Retinal pigment epithelial cell (primary cell): ENCODE data around the gene ZFYVE1.

Experiments used
- DNase-seq: peaks from one replicate; pipeline ENCODE4 v3.0.0-alpha.2; 2010; ENCODE audit warnings: low read depth
- H3K4me3 ChIP-seq: 2 replicates; pipeline ENCODE4 v1.5.1; 2011; ENCODE audit warnings: mild to moderate bottlenecking, low read length, control low read depth, moderate library complexity
- TF ChIP-seq, protein P1 (sequence below): conservative IDR thresholded peaks from 2 replicates; pipeline ENCODE4 v1.5.1; 2011; ENCODE audit warnings: low read depth, low read length, control low read depth, inconsistent platforms

Gene ZFYVE1

DNA sequence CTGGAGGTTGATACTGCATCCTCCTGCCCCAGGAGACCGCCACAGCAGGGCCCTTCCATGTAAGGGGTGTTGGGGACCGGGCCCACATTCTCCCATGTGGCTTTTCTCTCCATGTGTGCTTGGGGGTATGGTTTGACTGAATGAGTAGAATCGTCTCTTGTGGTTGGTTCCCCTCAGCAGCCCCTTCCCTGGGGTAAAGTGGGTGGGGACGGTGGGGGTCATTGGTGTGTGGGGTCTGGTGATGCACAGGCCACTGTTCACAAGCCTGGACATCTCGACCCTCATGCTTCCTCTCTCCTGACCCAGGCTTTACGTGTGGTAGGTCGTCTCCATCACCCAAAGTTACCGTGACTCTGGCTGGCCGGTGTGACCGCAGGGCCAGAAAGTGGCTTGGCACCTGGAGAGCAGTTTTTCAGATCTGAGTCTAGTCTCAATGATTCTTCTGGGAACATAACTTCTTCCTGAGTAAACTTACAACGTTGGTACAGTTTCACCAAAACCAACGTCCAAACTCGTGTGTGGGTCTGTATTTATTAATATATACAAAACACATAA is 83.0 kb downstream of the ZFYVE1 start:
- DNase-seq: no peak
- no peak overlapping the region for H3K4me3 ChIP-seq
- TF ChIP-seq, protein P1, sequence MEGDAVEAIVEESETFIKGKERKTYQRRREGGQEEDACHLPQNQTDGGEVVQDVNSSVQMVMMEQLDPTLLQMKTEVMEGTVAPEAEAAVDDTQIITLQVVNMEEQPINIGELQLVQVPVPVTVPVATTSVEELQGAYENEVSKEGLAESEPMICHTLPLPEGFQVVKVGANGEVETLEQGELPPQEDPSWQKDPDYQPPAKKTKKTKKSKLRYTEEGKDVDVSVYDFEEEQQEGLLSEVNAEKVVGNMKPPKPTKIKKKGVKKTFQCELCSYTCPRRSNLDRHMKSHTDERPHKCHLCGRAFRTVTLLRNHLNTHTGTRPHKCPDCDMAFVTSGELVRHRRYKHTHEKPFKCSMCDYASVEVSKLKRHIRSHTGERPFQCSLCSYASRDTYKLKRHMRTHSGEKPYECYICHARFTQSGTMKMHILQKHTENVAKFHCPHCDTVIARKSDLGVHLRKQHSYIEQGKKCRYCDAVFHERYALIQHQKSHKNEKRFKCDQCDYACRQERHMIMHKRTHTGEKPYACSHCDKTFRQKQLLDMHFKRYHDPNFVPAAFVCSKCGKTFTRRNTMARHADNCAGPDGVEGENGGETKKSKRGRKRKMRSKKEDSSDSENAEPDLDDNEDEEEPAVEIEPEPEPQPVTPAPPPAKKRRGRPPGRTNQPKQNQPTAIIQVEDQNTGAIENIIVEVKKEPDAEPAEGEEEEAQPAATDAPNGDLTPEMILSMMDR: no peak

DNA sequence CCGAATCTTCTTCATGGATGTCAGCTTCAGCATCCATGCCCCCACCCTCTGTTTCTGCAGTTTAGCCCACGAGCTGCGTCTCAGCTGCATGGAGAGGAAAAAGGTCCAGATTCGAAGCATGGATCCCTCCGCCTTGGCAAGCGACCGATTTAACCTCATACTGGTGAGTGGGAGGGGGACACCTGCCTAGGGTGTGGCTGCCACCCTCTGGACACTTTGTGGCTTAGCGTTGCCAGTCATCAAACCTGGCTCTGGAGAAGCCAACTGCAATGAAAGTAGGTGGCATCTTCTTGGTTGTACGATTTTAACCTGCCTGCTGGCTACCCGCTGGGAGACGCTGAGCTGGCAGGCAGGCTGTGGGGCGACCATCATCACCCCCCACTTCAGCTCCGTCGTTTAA is 84.0 kb downstream of the ZFYVE1 start:
- no peak for DNase-seq
- no peak overlapping the region for H3K4me3 ChIP-seq
- TF ChIP-seq, protein P1: no peak

DNA sequence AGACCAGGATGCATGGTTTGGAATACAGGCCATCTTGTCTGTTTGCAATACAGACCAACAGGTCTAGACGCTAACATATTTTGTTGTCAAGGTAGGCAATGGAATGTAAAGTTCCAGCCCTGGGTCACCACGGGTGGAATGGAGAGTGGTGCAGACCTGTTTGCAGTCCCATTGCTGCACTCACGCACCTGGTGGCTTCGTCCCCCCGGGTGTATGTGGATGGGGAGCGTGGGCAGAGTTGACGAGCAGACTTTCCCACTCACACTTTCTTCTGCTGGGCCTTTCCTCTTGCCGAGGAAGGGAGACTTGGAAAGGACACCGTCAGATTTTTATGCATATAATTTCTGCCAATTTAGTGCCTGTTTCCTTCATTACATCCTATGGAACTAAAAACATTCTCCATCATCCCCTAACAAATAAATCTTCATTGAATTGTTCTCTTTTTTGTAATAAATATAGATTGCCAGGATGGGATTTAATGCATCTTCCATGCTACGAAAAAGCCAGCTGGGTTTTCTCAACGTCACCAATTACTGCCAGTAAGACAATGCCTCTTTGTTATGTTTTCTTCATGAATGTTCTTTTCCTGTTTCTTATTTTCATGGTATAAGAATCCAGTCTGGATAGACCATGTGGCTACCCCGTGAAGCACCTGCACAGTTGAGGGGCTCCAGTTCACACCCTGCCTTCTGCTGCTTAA is 85.5 kb downstream of the ZFYVE1 start:
- TF ChIP-seq, protein P1: no peak
- no peak for DNase-seq
- H3K4me3 ChIP-seq: no peak overlapping the region

DNA sequence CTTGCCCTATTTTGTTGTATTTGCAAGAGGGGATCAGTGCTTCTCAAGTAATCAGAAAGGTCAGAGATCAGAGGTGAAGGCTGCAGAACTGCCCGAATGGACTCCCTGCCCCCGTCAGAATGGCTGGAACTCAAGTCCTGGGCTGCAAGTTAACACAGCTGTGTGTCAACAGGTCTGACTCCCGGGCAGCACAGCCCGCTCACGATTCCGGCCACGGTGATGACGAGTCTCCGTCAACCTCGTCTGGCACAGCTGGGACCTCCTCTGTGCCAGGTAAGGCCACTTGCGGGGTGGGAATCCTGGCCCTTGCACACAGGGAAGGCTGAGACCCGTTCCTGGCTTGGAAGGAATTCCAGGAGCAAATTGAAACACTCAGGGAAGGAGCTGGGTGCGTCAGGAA is 87.3 kb downstream of the ZFYVE1 start:
- H3K4me3 ChIP-seq: no peak overlapping the region
- TF ChIP-seq, protein P1: no peak
- DNase-seq: no peak

DNA sequence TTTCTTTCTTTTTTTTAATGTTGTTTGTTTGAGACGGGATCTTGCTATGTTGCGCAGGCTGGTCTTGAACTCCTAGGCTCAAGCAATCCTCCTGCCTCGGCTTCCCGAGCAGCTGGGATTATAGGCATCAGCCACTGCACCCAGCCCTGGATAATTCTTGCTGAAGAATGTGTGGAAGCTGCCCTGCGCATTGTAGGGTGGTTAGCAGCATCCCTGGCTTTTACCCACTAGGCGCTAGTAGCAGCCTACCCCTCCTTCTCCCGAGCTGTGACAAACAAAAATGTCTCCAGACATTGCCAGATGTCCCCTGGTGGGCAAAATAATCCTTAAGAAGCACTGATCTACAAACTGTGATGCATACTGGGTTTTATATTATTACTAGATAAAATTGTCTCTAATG is 94.0 kb downstream of the ZFYVE1 start:
- TF ChIP-seq, protein P1: no peak
- no peak overlapping the region for H3K4me3 ChIP-seq
- no peak for DNase-seq

DNA sequence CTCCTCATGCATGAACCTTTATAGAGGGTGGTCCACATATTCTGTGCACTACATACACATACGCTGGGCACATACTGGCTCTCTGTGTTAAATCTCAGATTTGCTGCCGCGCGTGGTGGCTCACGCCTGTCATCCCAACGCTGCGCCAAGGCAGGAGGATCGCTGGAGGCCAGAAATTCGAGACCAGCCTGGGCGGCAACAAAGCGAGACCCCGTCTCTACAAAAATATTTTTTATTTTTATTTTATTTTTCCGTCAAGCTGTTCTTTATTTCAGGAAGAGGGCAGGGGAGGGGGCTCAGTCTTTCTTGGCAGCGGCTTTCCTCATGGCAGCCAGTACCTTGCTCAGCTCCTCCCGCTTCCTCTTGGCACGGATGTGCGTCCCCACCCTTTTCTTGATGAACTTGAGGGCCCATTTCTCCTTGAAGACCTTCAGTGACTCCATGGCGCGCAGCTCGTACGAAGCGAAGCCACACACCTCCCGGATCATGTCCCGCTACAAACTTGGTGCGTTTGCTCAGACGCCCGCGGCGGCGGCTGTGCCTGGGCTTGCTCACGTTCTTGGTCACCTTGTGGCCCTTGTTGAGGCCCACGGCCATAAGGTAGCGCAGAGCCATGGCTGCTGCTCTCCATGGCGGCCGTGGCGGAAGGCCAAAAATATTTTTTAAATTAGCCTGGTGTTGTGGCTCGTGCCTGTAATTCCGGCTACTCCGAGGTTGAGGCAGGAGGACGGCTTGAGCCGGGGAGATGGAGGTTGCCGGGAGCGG is 97.4 kb downstream of the ZFYVE1 start:
- TF ChIP-seq, protein P1: no peak
- DNase-seq: no peak
- no peak overlapping the region for H3K4me3 ChIP-seq
